Measurements from ENCODE around the gene CRABP1.

DNA sequence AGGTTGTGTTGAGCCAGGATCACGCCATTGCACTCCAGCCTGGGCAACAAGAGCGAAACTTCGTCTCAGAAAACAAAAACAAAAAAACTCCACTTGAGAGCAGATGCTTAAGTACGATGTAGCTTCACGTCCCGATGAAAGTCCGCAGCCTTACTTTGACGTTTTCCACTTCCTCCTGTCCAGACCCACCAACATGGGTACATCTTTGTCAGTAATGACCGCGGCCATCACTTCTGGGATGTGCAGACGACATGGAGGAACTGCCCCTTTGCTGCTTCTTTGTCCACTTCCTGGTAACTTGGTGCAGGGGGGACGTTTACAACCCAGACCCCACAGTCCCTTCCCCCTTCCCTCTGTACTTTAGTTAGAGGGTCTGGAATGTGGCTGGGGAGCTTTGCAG is 48.7 kb downstream of the CRABP1 start:
- TF ChIP-seq, protein P1, sequence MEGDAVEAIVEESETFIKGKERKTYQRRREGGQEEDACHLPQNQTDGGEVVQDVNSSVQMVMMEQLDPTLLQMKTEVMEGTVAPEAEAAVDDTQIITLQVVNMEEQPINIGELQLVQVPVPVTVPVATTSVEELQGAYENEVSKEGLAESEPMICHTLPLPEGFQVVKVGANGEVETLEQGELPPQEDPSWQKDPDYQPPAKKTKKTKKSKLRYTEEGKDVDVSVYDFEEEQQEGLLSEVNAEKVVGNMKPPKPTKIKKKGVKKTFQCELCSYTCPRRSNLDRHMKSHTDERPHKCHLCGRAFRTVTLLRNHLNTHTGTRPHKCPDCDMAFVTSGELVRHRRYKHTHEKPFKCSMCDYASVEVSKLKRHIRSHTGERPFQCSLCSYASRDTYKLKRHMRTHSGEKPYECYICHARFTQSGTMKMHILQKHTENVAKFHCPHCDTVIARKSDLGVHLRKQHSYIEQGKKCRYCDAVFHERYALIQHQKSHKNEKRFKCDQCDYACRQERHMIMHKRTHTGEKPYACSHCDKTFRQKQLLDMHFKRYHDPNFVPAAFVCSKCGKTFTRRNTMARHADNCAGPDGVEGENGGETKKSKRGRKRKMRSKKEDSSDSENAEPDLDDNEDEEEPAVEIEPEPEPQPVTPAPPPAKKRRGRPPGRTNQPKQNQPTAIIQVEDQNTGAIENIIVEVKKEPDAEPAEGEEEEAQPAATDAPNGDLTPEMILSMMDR (IDR thresholded peaks at IDR 0.05; ENCODE audit: insufficient read depth, low read depth, low read length) = no peak
- TF ChIP-seq EZH2 (IDR thresholded peaks at IDR 0.05; ENCODE audit: insufficient read depth, low read length) = no peak
